Stimulated activated CD4-positive, alpha-beta T cell treated with anti-CD3 and anti-CD28 coated beads, TNF-alpha, amount 100 ng/mL, for 1 hour (primary cell): ENCODE results near the gene GHRH.

Experiments used
- DNase-seq, 3 donors: peaks; one replicate each; pipeline ENCODE4 v3.0.0-alpha.2; 2020; ENCODE audit warnings: low read depth in 3 of 3, low spot score in 1 of 3

Gene GHRH

GRCh38 chr20:37238935-37239451, 22.6 kb downstream of the GHRH start:
- DNase-seq = no peak

- no peak for DNase-seq
Observed at GRCh38 chr20:37238426-37238825, 23.2 kb downstream of the GHRH start.

- DNase-seq = no peak
Observed at GRCh38 chr20:37237656-37238055, 24.0 kb downstream of the GHRH start.

GRCh38 chr20:37236462-37236861, 25.2 kb downstream of the GHRH start:
- DNase-seq = no peak

- DNase-seq = no peak
Observed at GRCh38 chr20:37235065-37235464, 26.5 kb downstream of the GHRH start.

GRCh38 chr20:37234254-37234581, 27.4 kb downstream of the GHRH start:
- DNase-seq = no peak

GRCh38 chr20:37233548-37234253, 27.9 kb downstream of the GHRH start:
- DNase-seq = no peak

- DNase-seq = no peak
Observed at GRCh38 chr20:37231947-37232630, 29.5 kb downstream of the GHRH start.

GRCh38 chr20:37230200-37230599, 31.4 kb downstream of the GHRH start:
- DNase-seq = no peak

- DNase-seq = no peak
Observed at GRCh38 chr20:37229357-37229756, 32.3 kb downstream of the GHRH start.

- no peak for DNase-seq
Observed at GRCh38 chr20:37228656-37229055, 33.0 kb downstream of the GHRH start.

GRCh38 chr20:37228082-37228481, 33.5 kb downstream of the GHRH start:
- no peak for DNase-seq

GRCh38 chr20:37226889-37227288, 34.7 kb downstream of the GHRH start:
- DNase-seq = no peak

GRCh38 chr20:37225146-37225545, 36.5 kb downstream of the GHRH start:
- DNase-seq = no peak

- no peak for DNase-seq
Observed at GRCh38 chr20:37223053-37223452, 38.6 kb downstream of the GHRH start.

GRCh38 chr20:37222086-37222485, 39.5 kb downstream of the GHRH start:
- no peak for DNase-seq

GRCh38 chr20:37220731-37221130, 40.9 kb downstream of the GHRH start:
- DNase-seq = no peak

- no peak for DNase-seq
Observed at GRCh38 chr20:37219751-37220668, 41.6 kb downstream of the GHRH start.

- DNase-seq = no peak
Observed at GRCh38 chr20:37218976-37219375, 42.6 kb downstream of the GHRH start.

- DNase-seq = no peak
Observed at GRCh38 chr20:37218441-37218840, 43.2 kb downstream of the GHRH start.

- no peak for DNase-seq
Observed at GRCh38 chr20:37209661-37210314, 51.8 kb downstream of the GHRH start.
